A673 (cell line): ENCODE measurements around the gene TTLL3. TPM values are rescaled to one million over a fixed set of nuclear protein-coding genes. Genes with fewer than 3 reads are reported as not detected.
"Not testable (repeated sequence)": the region's sequence is repeated elsewhere in the genome, so short reads cannot be mapped to it uniquely, and the experiment has no call there.

Experiments
- BruUV-seq: library from RNA; stranded (reverse); fragments of 400-500 nt; replicated peaks from 2 replicates; lab custom pipeline; 2021; lab: Mats Ljungman, UMichigan
- CTCF ChIA-PET: fragments of 300-600 bp; sonication (Branson Sonifier 250); formaldehyde crosslinking; loops from one replicate; lab custom pipeline; 2022; ENCODE audit warnings: antibody characterized with exemption; lab: Charles Lee
- POLR2A ChIA-PET: fragments of 300-600 bp; sonication (Branson Sonifier 250); formaldehyde crosslinking; loops from one replicate; lab custom pipeline; 2022; ENCODE audit warnings: antibody characterized with exemption; ENCODE audit not compliant: low non-redundant PET; lab: Charles Lee
- DNase-seq: peaks from one replicate; pipeline ENCODE4 v3.0.0-alpha.2; 2015; ENCODE audit warnings: low spot score
- H3K27ac ChIP-seq: fragments of 200-600 bp; sonication (generic); 2 replicates; pipeline ENCODE4 v1.5.1; 2016; ENCODE audit warnings: mixed run types, low read depth, mild to moderate bottlenecking, mixed read lengths, antibody characterized with exemption, low read length; ENCODE audit not compliant: poor library complexity, severe bottlenecking
- H3K27me3 ChIP-seq: fragments of 200-600 bp; sonication (generic); replicated peaks from 2 replicates; pipeline ENCODE4 v1.6.1; 2017; ENCODE audit warnings: mixed run types, low read depth, mild to moderate bottlenecking, mixed read lengths, antibody characterized with exemption, low read length; ENCODE audit not compliant: insufficient read depth, poor library complexity
- H3K36me3 ChIP-seq: fragments of 200-600 bp; sonication (generic); 2 replicates; pipeline ENCODE4 v1.6.1; 2016; ENCODE audit warnings: mixed run types, mild to moderate bottlenecking, mixed read lengths, antibody characterized with exemption, low read length; ENCODE audit not compliant: insufficient read depth, poor library complexity, severe bottlenecking
- H3K4me1 ChIP-seq: fragments of 200-600 bp; sonication (generic); 2 replicates; pipeline ENCODE4 v1.6.1; 2017; ENCODE audit warnings: mixed run types, mild to moderate bottlenecking, mixed read lengths, antibody characterized with exemption, low read length; ENCODE audit not compliant: insufficient read depth, poor library complexity, severe bottlenecking
- H3K4me3 ChIP-seq: fragments of 200-600 bp; sonication (generic); 2 replicates; pipeline ENCODE4 v1.5.1; 2016; ENCODE audit warnings: low read depth, mixed run types, mild to moderate bottlenecking, mixed read lengths, low read length; ENCODE audit not compliant: poor library complexity, severe bottlenecking
- H3K9me3 ChIP-seq: fragments of 200-600 bp; sonication (generic); 2 replicates; pipeline ENCODE4 v1.6.1; 2016; ENCODE audit warnings: mixed run types, low read depth, mild to moderate bottlenecking, mixed read lengths, antibody characterized with exemption, low read length; ENCODE audit not compliant: poor library complexity, severe bottlenecking
- EZH2 ChIP-seq: fragments of 200-600 bp; sonication (generic); IDR thresholded peaks from 2 replicates; pipeline ENCODE4 v1.6.1; 2017; ENCODE audit warnings: borderline replicate concordance, low read depth, mild to moderate bottlenecking, mixed read lengths, antibody characterized with exemption, low read length; ENCODE audit not compliant: poor library complexity, severe bottlenecking
- intact Hi-C: fragments of 100-400 bp; cut with micrococcal nuclease; formaldehyde crosslinking; loops from one replicate; pipeline ENCODE4 v1.10.0; 2022; ENCODE audit not compliant: unreplicated experiment
- total RNA-seq: library from RNA; stranded (reverse); gene quantifications from 2 replicates; pipeline ENCODE4 v1.2.3, GENCODE V29; 2021
- TF ChIP-seq, protein P1 (sequence below): fragments of 300-800, 200-600 bp; sonication (generic); conservative IDR thresholded peaks from 2 replicates; pipeline ENCODE4 v1.5.1; 2017; ENCODE audit warnings: low read depth, mild to moderate bottlenecking, antibody characterized with exemption, low read length, moderate library complexity, mixed read lengths

TTLL3 gene
- total RNA-seq, 1 experiment from 2014 or later: 6.7 TPM

DNA sequence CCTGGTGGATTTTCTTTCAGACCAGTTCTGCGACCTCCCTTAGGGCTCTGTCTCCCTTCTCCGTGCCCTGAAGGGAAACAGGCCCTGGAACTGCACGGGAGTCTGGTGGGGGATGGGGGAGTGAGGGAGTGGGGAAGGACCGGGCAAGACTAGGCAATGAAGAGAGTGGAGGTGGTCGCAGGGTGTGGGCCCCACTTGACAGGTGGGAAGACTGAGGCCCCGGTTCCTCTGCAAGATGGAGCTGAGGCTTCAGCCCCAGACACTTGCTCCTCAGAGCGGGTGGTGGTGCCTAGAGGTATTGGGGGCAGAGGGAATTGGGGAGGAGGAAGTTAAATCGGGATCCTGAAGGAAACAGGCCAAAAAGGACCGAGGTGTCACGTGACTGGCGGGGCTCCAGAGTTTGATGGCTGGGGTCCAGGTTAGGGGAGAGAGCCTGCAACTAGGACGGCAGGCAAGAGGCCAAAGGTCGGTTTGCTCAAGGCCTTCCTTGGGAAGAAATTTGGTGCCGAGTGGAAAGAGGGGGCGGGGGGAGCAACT lies 39.7 kb upstream of the TTLL3 start:
- intact Hi-C loops: no loop called here
- no peak for TF ChIP-seq EZH2
- TF ChIP-seq, protein P1, sequence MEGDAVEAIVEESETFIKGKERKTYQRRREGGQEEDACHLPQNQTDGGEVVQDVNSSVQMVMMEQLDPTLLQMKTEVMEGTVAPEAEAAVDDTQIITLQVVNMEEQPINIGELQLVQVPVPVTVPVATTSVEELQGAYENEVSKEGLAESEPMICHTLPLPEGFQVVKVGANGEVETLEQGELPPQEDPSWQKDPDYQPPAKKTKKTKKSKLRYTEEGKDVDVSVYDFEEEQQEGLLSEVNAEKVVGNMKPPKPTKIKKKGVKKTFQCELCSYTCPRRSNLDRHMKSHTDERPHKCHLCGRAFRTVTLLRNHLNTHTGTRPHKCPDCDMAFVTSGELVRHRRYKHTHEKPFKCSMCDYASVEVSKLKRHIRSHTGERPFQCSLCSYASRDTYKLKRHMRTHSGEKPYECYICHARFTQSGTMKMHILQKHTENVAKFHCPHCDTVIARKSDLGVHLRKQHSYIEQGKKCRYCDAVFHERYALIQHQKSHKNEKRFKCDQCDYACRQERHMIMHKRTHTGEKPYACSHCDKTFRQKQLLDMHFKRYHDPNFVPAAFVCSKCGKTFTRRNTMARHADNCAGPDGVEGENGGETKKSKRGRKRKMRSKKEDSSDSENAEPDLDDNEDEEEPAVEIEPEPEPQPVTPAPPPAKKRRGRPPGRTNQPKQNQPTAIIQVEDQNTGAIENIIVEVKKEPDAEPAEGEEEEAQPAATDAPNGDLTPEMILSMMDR: no peak
- H3K4me3 ChIP-seq: peak overlapping the region; percentile 90
- H3K27me3 ChIP-seq: no peaks in the 10 kb centered on the region
- H3K36me3 ChIP-seq: no peaks in the 10 kb centered on the region
- DNase-seq: no peak
- no TSS peak for BruUV-seq
- H3K4me1 ChIP-seq: peaks cover 10% of the 10 kb centered on the region
- ChIA-PET CTCF (interaction anchor here (0.5 kb wide), 1 partner anchor 1904 kb away, joined by 4 read pairs; no protein-coding TSS in a partner anchor), POLR2A (no interaction called here)
- H3K9me3 ChIP-seq: no peaks in the 10 kb centered on the region
- H3K27ac ChIP-seq: peak overlapping the region; percentile 80

DNA sequence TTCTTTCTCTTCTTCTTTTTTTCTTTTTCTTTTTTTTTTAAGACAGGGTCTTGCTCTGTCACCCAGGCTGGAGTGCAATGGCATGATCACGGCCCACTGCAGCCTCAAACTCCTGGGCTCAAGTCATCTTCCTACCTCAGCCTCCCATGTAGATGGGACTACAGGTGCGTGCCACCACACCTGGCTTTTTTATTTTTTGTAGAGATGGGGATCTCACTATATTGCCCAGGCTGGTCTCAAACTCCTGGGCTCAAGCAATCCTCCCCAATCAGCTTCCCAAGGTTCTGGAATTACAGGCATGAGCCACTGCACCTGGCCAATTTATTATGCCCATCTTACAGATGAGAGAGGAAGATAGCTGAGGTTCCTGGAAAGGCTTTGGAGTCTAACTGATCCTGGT lies 39.1 kb upstream of the TTLL3 start:
- H3K27ac ChIP-seq, CTCF ChIA-PET, BruUV-seq, intact Hi-C loops, POLR2A ChIA-PET, DNase-seq, H3K9me3 ChIP-seq, H3K36me3 ChIP-seq, H3K27me3 ChIP-seq, H3K4me3 ChIP-seq, H3K4me1 ChIP-seq: not testable (repeated sequence)

DNA sequence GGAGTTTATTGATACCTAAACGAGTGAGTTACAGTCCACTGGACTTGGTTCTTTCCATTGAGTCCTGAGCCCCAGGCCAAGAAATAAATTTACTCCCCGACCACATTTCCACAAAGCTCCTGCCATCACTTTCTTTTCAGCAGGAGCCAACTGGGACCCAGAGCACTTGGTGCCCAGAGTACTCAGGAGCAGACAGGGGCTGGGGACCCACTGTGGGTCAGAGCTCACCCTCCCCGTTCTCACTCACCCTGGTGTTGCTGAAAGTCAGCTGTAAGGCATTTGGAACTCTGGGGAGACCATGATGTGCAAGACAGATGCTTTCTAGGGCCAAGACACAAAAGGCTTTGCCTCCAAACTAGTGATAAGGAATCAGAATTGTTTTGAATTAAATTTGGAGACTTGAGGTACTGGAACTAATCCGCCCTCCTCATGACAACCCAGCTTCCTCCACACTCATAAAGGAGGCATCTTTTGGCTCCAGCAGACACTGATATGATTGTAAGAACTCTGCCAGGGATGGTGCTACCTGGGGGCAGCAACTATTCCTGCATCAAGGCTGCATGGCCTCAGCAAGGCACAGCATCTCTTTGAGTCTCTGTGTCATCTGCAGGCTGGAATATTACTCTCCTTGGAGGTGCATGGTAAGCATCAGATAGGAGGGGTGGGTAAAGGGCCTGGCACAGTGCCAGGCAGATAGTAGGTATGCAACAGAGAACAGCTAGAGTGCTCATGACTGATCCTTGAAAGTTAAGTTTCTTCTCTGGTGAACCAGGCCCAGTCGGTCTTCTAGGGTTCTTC lies 33.0 kb upstream of the TTLL3 start:
- no peaks in the 10 kb centered on the region for H3K4me1 ChIP-seq
- BruUV-seq: no TSS peak

More for the DNA sequence above, 33.0 kb upstream of the TTLL3 start:
- intact Hi-C loops: no loop called here
- ChIA-PET POLR2A (no interaction called here), CTCF (no interaction called here)
- no peak for DNase-seq
- TF ChIP-seq, protein P1: no peak
- TF ChIP-seq EZH2: no peak
- Histone ChIP-seq H3K9me3 (no peaks in the 10 kb centered on the region), H3K36me3 (peaks cover 4% of the 10 kb centered on the region), H3K4me3 (no peak overlapping the region), H3K27me3 (no peaks in the 10 kb centered on the region), H3K27ac (no peak overlapping the region)
